ENCODE results near the gene RRP12. TPM values are rescaled to one million over a fixed set of nuclear protein-coding genes. Genes with fewer than 3 reads are reported as not detected.

RRP12 gene
- total and polyA plus RNA-seq, 12 donors: 11.1 to 46.6 (median 22.3) TPM

DNA sequence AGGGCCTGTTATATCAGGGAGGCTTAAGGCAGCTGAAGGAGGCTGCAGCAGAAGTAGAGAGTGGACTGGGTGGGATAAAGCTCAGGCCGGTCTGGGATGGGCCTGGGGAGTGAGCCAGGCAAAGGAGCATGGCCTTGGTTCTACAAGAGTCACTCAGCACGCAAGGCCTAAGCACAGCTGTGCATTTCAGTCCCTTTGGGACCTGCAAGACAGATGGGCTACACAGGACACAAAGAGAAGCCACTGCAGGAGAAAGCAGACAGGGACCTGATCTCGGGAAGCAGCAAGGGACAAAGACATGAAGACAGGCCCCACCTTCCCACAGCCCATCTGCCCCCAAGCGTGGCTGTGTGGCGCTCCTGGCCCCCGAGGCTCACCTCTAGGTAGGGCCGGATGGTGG is 29.4 kb downstream of the RRP12 start:
- H3K4me1 ChIP-seq: peaks cover 0 to 32% (median 0%) of the 10 kb centered on the region in 9 donors
- DNase-seq (no peak), ATAC-seq (peak in 3 of 8 donors; percentile 16 to 56 (median 39))
- peaks cover 0 to 97% (median 51%) of the 10 kb centered on the region in 9 donors for H3K36me3 ChIP-seq
- intact Hi-C loops (cut with DNase I): no loop called here
- no peak overlapping the region for H3K27ac ChIP-seq
- no peak overlapping the region for H3K4me3 ChIP-seq
- TF ChIP-seq, protein P1, sequence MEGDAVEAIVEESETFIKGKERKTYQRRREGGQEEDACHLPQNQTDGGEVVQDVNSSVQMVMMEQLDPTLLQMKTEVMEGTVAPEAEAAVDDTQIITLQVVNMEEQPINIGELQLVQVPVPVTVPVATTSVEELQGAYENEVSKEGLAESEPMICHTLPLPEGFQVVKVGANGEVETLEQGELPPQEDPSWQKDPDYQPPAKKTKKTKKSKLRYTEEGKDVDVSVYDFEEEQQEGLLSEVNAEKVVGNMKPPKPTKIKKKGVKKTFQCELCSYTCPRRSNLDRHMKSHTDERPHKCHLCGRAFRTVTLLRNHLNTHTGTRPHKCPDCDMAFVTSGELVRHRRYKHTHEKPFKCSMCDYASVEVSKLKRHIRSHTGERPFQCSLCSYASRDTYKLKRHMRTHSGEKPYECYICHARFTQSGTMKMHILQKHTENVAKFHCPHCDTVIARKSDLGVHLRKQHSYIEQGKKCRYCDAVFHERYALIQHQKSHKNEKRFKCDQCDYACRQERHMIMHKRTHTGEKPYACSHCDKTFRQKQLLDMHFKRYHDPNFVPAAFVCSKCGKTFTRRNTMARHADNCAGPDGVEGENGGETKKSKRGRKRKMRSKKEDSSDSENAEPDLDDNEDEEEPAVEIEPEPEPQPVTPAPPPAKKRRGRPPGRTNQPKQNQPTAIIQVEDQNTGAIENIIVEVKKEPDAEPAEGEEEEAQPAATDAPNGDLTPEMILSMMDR (IDR thresholded peaks at IDR 0.05): no peak
- H3K27me3 ChIP-seq: no peaks in the 10 kb centered on the region
- 87 to 91% methylated on average over 7 of the region's 7 CpGs for WGBS, 2 donors
- no peaks in the 10 kb centered on the region for H3K9me3 ChIP-seq

DNA sequence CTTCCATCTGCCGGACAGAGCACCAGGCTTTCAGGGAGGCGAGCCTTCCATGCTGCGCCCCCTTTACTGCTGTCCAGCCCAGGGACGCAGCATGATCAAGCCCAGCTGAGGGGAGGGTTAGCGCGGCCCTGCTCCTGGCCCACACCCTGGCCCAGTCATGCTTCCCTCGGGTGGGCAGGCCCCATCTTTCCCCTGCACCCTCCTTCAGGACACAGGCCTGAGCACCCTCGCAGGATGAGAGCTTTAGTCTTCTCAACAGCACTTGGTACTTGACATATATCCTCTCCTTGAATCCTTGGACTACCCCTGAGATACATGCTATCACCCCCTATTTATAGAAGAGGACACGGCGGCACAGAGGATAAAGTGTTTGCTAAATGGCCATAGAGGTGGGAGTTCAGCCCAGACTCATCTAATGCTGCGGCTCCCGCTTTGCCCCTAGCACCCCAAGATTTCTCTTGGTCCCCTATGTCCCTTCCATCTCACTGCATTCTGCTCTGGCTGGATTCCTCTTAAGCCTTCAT is 34.0 kb downstream of the RRP12 start:
- TF ChIP-seq, protein P1 (IDR thresholded peaks at IDR 0.05): no peak
- peak in 2 of 8 donors; percentile 11 to 37 for ATAC-seq
- H3K4me3 ChIP-seq: no peak overlapping the region
- no peaks in the 10 kb centered on the region for H3K9me3 ChIP-seq
- peaks cover 0 to 99% (median 56%) of the 10 kb centered on the region in 9 donors for H3K36me3 ChIP-seq
- intact Hi-C loops (cut with DNase I): no loop called here
- no peaks in the 10 kb centered on the region for H3K27me3 ChIP-seq
- no peak for DNase-seq
- WGBS, 2 donors: 90% methylated on average over 12 of the region's 12 CpGs
- peaks cover 0 to 46% (median 0%) of the 10 kb centered on the region in 9 donors for H3K4me1 ChIP-seq
- peak overlapping the region in 1 of 10 donors; percentile 92 for H3K27ac ChIP-seq

DNA sequence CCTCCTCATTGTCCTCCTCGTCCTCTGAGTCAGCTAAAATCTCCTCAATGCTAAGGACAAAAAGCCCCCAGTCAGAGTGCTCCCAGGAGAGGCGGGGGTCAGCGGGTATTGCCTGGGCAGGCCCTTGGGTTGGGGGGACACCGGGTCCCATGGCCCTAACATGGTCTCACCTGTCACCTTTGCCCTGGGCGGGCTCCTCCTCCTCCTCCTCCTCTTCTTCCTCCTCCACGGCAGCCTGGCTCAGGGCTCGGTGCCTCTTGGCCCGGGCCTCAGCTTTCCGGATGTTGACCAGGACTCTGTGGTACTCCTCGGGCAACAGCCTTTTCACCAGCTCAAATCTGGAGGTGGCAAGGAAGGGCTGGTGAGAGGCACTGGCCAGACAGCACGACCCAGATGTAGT is 34.6 kb downstream of the RRP12 start:
- DNase-seq: no peak
- intact Hi-C loops (cut with DNase I): no loop called here

DNA sequence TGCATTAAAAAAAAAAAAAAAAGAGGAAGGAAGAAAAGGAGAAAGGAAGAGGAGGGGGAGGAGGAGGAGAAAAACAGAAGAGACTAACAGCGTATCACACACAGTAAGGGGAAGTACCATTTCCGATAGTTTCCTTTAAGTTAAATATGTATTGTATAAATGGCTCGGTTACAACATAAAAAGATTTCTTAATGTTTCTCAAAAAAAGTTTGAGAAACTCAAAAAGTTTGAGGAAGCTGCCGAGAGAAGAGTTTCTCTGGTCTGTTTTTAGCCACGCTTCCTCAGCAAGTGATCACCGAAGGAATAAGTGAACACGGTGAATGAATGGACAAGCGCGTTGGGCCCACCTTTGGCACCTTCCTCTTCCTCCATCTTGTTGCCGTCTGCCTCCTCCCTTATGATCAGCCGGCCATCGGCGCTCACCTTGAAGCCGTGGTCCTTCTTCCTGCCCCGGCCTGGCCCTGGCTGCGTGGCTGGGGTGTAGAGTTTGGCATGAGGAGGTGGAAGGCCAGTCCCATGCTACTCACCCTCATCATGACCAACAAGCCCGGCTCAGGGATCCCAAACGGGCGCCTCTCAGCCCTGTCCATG is 35.3 kb downstream of the RRP12 start:
- no peaks in the 10 kb centered on the region for H3K27me3 ChIP-seq
- TF ChIP-seq, protein P1 (IDR thresholded peaks at IDR 0.05): no peak
- no peak overlapping the region for H3K4me3 ChIP-seq
- H3K9me3 ChIP-seq: no peaks in the 10 kb centered on the region
- H3K4me1 ChIP-seq: peaks cover 0 to 48% (median 0%) of the 10 kb centered on the region in 9 donors
- H3K27ac ChIP-seq: peak overlapping the region in 4 of 10 donors; percentile 33 to 92 (median 55)
- WGBS, 2 donors: 80 to 85% methylated on average over 19 of the region's 19 CpGs
- intact Hi-C loops (cut with DNase I): no loop called here
- DNase-seq (no peak), ATAC-seq (peak in 6 of 8 donors; percentile 39 to 67 (median 49))
- peaks cover 0 to 96% (median 44%) of the 10 kb centered on the region in 9 donors for H3K36me3 ChIP-seq

More for the DNA sequence above, 34.6 kb downstream of the RRP12 start:
- Histone ChIP-seq H3K36me3 (peaks cover 0 to 96% (median 51%) of the 10 kb centered on the region in 9 donors), H3K27ac (peak overlapping the region in 2 of 10 donors; percentile 48 to 92), H3K9me3 (no peaks in the 10 kb centered on the region), H3K4me3 (no peak overlapping the region), H3K4me1 (peaks cover 0 to 43% (median 0%) of the 10 kb centered on the region in 9 donors), H3K27me3 (no peaks in the 10 kb centered on the region)
- WGBS, 2 donors: 93% methylated on average over 11 of the region's 11 CpGs
- ATAC-seq: no peak
- TF ChIP-seq, protein P1 (IDR thresholded peaks at IDR 0.05): no peak

Measured in heart right ventricle (tissue), 16 donors.